A204.1 (cell line): Measurements from ENCODE around the gene HYAL2.
"Not testable (repeated sequence)": the region's sequence is repeated elsewhere in the genome, so short reads cannot be mapped to it uniquely, and the experiment has no call there.

Source experiments
- FAIRE-seq: peaks from 2 replicates; lab custom pipeline; 2012; peaks lifted over from hg19 to GRCh38; lab: Jason Lieb, UNC

The HYAL2 gene

DNA sequence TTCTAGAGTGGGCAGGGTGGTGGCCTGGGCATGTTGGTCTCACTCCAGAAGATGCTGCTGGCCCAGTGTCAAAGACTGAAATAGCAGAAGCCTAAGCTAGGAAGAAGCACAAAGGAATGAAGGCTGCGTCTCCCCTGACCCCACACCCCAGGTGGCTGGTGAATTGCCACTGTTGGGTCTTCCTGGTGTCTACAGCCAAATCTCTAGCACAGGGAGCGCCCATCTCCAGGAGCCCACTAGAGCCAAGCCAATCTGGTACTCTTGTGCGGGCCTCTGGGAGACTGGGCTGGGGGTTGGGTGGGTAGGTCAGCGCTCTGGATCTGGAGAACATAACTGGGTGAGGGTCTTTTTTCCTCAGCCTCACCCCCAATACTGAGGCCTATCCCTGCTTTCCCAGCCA lies 4.6 kb upstream of the HYAL2 start:
- no peak for FAIRE-seq

DNA sequence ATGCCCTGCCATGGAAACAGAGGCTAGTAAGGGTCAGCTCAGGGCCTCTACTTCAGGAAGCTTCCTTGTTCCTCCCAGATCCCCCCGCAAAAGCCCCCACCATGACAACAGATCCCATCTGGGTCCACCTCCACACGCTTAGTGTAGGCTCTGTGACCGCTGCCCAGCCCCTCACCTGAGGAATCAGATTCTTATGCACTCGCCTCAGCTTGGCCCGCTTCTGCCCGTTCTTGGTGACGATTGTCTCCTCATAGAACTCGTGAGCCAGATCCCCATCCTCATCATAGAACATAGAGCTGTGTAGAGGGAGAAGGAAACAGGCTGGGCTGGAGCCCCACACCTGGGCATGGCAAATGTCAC lies 3.6 kb upstream of the HYAL2 start:
- no peak for FAIRE-seq

DNA sequence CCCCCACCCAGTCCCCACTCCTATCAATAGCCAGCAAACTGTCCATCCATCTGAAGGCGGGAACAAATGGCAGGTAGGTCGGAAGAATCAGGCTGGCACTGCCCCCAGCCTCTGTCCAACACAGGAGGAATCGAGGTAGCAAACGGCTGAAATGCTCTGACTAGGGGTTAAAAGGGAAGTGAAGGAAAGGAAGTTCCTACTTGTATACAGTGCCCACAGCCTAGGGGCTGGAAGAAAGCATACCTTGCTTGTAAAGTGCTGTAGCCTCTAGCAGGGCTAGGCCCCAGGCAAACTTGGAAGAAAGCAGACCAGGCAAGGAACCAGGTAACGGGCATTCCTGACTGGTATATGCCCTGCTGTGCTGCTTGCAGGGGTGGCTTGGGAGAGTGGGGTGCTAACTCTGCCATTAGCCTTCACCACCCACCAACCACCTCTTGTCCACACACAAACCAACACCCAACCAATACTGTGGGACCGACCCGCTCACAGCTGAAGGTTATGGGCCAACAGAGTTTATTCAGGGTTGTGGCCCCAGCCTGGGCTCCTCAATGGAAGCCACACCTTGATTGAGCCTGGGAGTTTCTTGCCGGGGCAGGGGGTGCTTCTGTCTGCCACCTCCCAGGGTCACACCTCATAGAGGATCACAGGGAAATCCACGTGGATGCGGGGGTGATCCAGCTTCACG lies 3.1 kb upstream of the HYAL2 start:
- no peak for FAIRE-seq

DNA sequence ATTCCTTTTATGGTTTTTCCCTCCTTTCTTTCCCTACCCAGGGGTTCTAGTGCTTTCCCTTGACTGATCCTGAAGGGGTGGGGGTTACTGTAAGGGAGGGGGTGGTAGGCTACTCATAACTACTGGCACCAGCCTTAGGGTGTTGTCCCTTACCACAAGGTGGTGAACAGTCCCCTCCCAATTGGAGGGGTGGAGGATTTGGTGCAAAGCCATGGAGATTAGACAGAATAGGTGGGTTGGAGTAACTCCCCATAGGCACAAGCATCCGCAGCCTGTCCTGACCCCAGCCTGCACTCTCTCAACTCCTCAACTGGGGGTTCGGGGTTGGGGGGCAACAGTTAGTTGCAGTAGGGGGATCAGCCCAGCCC lies 2.6 kb upstream of the HYAL2 start:
- FAIRE-seq = no peak

DNA sequence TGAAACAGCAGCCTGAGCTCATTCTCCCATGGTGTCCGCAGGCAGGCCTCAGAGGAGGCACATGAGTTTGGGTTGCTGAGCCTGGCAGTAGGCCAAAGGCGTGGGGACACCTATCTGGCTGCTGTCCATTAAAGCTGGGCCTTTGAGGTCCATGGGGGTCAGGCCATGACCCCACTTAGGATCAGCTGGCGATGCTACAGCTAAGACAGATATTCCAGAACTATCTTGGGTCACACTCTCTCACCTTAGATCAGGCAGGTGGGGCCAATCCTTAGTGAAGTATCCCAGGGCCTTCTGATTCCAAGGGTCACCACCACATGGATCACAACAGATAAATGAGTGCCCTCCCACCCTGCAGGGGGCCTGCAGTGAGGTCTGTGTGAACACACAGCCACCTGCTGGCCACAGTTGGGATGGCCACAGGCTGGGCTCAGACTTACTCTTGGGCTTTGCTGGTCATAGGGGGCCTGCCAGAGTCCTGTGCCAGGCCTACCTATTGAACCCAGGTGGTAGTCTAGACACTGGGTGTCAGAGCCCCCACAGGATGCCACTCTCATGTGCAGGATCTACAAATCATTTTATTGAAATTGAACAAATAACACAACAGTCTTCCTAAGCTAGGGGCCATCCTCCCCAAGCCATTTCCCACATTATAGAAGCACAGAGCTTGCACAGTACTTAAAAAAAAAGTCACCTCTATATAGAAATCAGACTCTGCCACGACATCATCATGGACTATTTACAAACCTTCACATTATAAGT lies 2.0 kb upstream of the HYAL2 start:
- FAIRE-seq = no peak

DNA sequence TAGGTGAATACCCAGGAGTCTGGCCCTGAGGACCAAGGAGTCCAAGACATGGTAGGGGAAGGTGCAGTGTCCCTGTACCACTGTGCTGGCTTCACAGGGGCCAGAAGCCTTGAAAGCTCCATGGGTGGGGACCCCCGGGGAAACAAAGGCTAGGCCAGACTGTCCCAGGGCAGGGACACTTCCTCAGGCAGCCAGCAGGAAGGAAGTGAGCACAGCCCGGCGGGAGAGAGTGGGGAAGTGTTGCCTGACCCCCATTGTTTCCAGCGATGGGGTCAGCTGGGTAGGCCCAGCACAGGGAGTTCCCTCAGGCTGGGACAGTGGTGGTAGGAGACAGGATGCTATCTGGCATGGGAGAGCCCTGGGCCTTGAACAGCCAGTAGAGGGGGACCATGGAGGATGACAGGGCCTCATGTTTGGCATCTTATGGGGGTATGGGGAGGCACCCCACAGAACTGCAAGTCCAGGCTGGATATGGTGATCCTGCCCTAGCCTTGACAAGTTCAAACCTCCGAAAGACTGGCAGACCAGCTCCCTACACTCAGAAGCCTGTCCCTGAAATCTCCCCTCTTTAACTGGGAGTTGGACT lies 1.2 kb upstream of the HYAL2 start:
- FAIRE-seq = no peak

DNA sequence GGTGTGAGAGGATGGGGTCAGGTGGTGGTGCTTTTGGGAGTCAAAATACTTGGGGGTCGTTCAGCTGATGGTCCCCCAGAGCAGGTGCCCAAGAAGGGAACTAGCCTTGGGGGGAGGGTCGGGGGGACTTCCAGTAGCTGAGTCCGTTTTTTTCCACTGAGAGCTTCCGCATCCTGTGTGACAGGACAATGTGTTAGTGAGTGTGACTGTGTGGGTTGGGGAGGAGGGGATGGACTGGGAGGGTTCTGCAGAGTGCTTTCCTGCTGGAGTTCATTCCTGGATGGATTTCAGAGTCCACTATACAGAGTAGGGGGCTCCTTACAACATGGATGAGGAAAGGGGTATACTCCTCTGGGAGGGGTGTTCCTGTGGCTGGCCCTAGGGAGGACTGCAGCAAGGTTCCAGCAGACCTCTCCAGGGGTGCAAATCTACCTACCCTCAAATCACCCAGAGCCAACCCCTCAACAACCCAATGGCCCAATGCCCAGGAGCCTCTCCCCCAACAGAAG lies 601 bp upstream of the HYAL2 start:
- FAIRE-seq = no peak

DNA sequence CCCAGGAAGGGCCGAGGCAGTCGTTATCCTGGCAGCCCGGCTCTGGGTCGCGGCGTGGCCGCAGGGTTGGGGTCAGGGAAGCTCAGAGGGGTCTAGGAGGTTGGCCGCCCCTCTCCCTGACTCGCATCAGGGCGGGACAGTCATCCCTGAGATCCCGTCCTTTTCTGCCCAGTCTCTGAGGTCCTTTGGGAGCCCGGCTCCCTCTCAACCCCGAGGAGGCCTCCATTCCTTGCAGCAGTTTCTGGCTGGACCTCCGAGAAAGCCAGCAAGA lies 495 bp downstream of the HYAL2 start:
- FAIRE-seq = no peak

DNA sequence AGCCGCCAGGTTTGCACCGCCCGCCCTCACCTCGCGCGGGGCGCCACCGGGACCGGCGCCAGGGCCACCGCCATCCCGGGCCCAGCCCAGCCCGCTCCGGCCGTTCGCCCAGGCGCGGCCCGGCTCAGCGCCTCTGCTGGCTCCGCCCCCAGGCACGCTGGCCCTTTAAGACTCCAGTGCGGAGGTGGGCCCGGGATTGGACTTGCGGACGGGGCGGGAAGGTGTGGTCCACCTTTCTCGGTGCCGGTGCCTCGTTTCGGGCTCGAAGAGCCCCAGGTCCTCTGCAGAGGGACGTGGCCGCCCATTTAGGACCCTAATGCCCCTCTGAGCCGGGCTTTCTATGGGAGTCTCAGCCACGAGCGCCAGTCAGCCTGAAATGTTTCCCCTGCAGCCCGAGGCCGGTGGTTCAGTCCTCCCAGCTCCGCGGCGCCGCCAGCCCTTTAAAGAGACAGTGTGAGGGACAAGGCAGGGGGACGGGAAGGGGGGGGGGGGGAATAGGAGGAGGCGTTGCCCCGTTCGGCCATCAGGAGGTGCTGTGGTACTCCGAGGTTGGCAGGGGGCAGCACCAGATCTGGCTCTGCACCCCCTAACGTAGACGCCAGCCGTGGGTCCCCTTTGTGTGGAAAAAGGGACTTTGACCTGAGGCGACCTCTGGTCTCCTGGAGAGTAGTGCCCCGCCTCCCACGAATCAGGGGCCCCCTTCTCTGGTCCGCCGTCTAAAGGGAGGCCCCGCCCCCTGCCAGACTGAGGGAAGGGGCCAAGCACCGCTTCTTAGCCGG lies 1.0 kb downstream of the HYAL2 start:
- FAIRE-seq = no peak

DNA sequence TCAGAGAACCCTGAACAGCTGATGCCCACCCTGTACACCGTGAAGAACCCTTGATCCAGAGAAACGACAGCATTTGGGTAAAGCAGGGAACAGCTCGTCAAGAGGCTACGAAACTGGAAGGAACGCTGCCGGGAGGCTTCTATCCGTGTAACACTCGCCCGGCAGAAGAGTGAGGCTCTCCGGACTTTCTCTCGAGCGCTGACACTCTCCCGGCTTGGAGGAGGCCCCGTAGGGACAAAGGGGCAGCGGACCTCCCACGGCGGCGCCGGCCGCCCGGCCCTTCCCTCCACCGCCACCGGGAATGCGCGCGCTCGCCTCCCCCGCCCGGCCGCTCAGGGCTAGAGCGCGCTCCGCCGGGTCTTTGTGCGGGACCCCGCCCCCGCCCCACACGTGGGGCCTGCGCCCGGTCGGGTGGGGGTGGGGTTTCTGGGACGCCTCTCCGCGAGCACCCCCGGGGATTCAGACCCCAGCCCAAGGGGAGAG lies 1.7 kb downstream of the HYAL2 start:
- no peak for FAIRE-seq

DNA sequence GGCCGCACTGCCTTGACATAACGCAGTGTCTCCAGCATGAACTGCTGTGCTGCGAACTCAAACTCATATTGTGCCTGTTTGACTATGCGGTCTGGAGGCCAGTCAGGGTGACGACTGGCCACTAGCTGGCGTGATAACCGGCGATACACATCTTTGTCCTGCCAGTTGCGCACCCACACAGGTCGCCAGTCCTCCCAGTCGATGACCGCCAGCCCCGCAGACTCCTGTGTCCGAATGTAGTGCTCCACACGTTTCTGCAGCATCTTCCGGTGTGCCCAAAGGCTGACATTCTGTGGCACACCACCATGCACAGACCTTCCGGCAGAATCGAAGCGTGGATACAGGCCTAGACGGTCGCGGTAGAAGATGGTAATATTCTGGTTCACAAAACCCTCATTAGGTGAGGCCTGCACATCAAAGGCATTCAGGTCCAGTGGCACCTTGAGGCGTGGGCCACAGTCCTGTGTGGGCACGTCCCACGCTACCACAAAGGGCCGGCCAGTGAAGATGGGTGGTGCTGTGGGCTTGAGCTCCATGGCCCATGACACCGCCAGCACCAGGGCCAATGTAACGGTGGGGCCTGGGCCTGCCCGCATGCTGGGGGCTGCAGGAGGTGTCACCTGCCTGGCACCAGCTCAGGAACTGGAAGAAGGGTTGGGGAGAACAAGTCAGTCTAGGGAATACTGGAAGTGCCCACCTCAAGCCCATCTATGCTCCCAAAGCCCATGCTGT lies 2.5 kb downstream of the HYAL2 start:
- FAIRE-seq = no peak

DNA sequence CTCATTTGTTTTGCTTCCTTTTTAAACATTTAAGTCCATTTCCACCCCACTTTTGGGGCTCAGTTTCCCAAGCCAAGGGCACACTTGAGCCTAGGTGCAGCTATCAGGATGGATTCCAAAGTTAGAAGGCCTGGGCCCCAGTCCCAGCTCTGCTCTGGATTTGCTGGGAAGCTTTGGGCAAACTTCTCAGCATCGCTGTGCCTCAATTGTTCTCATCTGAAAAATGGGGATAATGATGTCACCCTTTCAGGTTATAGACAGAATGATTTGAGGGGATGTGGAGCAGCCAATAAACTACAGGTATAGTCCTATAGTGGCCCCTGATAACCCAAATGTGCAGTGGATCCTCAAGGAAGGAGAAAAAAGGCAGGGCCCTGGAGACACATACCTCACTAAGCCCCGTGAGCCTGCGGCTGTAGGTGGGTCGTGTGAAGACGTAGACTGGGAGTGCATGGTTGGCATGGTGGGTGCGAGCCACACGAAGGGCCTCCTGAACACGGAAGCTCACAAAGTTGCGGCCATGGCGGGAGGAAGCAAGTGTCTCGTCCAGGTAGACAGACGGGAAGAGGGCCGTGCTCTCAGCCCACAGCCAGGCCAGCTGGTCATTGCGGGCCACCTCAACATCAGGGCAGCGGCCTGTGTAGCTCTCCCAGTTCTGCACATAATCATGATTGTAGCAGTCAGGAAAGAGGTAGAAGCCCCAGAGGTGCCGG lies 3.2 kb downstream of the HYAL2 start:
- FAIRE-seq = no peak

DNA sequence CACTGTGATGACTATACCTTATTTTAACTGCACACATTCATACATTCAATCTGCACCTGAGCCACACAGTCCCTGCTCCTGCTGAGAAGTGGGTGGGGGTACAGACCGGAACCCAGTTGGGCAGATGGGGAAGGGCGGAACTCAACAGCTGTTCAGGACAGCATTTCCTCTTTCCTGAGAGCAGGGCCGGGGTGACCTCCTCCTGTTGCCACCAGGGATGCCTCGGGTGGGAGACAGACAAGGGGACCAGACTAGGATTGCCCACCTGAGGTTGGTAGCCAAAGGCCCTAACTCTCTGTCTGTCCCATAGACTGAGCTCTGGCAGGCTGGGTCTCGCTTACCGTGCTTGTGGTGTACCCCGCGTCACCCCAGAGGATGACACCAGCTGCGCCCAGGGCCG lies 3.9 kb downstream of the HYAL2 start:
- no peak for FAIRE-seq

DNA sequence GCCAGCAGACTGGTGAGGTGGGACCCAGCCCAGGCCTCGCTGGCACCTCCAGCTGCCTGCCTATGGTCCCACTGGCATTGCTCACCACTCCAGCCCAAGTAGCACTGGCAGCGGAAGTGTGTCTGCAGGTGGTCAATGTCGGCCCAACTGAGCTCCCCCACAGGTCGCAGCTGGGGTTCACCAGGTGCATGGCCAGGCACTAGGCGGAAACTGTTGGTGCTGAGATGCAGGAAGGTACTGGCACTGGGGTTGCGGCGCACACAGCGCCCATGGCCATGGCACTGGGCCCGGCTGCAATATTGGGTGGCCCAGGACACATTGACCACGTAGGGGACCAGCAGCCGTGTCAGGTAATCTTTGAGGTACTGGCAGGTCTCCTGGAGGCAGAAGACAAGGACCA lies 4.4 kb downstream of the HYAL2 start:
- FAIRE-seq = no peak

DNA sequence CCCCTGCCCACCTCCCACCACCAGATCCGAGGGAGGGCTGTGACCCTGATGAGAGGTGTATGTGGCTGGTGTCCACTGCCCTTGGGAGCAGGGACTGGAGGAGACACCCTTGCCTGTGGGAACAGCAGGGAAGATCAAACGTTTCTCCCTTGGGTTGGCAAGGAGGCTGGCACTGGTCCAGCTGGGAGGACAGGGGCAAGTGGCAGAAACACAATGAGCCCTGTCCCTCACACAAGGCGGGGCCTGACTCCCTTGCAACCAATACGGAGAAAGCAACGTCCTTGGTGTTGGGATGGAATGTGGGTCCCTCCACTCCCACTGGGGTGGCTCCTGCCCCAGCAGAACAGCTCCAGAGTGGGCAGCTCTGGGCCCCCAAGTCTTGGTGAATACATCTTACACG lies 5.2 kb downstream of the HYAL2 start:
- no peak for FAIRE-seq

DNA sequence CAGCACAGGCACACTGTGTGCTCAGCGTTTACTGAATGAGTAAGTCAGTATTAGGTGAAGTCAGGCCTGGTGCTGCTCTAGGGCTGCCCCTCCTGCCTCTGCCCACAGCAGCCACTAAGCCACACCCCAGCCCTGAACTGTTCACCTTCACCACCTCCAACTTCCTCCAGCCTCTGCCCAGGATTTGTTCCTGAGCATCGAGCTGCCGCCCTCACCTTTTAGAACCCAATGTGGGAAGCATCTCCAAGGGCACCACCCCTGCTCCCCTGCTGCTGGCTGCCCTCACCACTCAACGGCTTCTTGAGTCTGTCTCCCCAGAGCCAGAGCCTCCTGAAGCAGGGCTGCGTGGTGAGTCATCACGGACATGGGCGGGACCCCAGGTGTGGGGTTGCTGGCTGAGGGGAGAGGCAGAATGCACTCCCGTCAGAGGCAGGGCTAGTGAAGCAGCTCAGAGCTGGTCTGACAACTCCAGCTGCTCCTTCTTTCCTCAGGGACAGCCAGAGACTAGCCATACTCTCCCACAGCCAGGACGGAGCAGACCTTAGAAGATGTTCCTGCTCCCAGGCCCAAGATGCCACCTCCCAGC lies 5.8 kb downstream of the HYAL2 start:
- FAIRE-seq = no peak

DNA sequence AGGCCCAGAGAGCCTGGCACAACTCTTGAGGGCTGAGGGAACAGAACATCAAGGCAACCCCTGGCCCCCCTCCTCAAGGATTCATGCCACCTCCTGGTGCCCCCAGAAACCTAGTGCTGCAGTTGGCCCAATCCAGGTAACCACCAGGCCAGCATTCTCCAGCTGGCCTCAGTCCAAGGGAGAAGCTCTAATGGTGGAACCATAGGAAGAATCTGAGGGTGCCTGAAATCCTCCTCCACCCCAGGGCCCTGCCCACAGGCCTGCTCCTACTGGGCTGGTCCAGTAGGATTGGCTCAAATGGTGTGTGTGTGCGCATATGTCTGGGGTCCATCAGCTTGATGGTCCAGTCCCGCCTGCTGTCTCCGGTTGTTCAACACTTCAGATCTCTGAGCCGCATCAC lies 7.7 kb downstream of the HYAL2 start:
- no peak for FAIRE-seq

DNA sequence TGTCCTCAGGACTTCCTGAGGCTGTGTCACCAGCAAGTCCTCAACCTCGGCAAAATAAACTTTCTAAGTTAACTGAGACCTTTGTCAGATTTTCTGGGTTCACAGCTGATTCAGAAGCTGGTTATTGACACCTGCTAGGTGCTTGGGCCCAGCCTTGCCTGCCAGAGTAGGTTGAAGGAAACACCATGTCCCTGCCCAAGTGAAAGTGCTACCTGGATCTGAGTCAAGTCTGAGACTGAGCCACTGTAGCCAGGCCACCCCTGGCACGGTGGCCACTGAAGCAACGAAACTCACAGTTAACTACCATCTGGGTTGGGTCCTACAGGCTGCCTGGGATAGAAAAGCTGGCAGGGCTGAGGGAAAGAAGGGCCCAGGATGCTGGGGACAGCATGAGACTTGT lies 8.2 kb downstream of the HYAL2 start:
- no peak for FAIRE-seq

DNA sequence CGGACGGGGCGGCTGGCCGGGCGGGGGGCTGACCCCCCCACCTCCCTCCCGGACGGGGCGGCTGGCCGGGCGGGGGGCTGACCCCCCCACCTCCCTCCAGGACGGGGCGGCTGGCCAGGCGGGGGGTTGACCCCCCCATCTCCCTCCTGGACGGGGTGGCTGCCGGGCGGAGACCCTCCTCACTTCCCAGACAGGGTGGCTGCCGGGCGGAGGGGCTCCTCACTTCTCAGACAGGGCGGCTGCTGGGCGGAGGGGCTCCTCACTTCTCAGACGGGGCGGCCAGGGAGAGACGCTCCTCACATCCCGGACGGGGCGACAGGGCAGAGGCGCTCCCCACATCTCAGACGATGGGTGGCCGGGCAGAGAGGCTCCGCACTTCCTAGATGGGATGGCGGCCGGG lies 10.5 kb downstream of the HYAL2 start:
- FAIRE-seq = not testable (repeated sequence)

DNA sequence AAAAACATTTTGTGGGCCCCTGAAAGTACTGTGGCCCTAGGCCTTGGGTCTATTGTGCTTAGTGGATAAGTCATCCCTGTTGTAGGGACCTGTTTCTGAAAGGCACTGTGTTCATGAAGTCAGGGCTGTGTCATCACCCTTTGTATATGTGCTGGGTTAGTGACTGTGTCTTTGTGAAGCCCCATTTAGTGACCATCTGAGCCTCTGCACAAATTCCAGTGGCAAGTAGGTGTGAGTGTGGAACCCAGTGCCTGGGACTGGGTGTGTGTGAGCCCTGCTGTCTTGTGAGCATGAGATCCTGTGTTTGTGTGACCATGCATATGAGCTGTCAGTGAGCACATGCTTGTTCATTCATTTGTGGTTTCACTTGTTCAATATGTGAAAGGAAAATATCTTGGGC lies 17.9 kb downstream of the HYAL2 start:
- no peak for FAIRE-seq
